KMS-11 (cell line): ENCODE measurements around the gene CYGB.

Experiments
- H2AFZ ChIP-seq: fragments of 200-600 bp; sonication (generic); 2 replicates; pipeline ENCODE4 v1.6.1; 2016; ENCODE audit warnings: antibody characterized with exemption, mixed run types, low read depth
- H3K27ac ChIP-seq: fragments of 200-600 bp; sonication (generic); 2 replicates; pipeline ENCODE4 v1.6.1; 2016; ENCODE audit warnings: mild to moderate bottlenecking, mixed run types
- H3K27me3 ChIP-seq: fragments of 200-600 bp; sonication (generic); 2 replicates; pipeline ENCODE4 v1.6.1; 2017; ENCODE audit warnings: mild to moderate bottlenecking, low read depth, mixed run types, moderate library complexity; ENCODE audit not compliant: insufficient read depth
- H3K36me3 ChIP-seq: fragments of 200-600 bp; sonication (generic); 2 replicates; pipeline ENCODE4 v1.6.1; 2017; ENCODE audit warnings: mild to moderate bottlenecking, mixed run types; ENCODE audit not compliant: insufficient read depth
- H3K4me1 ChIP-seq: fragments of 200-600 bp; sonication (generic); 2 replicates; pipeline ENCODE4 v1.6.1; 2016; ENCODE audit warnings: mild to moderate bottlenecking, low read depth, mixed run types; ENCODE audit not compliant: poor library complexity, severe bottlenecking
- H3K4me2 ChIP-seq: fragments of 200-600 bp; sonication (generic); 2 replicates; pipeline ENCODE4 v1.7.0; 2016; ENCODE audit warnings: mild to moderate bottlenecking, mixed run types
- H3K4me3 ChIP-seq: fragments of 200-600 bp; sonication (generic); IDR thresholded peaks from 2 replicates; pipeline ENCODE4 v1.6.1; 2017; ENCODE audit warnings: low read depth, low read length, mixed read lengths; ENCODE audit not compliant: insufficient read depth
- H3K79me2 ChIP-seq: fragments of 200-600 bp; sonication (generic); 2 replicates; pipeline ENCODE4 v1.6.1; 2016; ENCODE audit warnings: low read depth, mixed run types; ENCODE audit not compliant: insufficient read depth
- H3K9ac ChIP-seq: fragments of 200-600 bp; sonication (generic); 2 replicates; pipeline ENCODE4 v1.6.1; 2016; ENCODE audit warnings: mild to moderate bottlenecking, mixed run types
- H4K20me1 ChIP-seq: fragments of 200-600 bp; sonication (generic); 2 replicates; pipeline ENCODE4 v1.6.1; 2016; ENCODE audit warnings: mild to moderate bottlenecking, mixed run types; ENCODE audit not compliant: insufficient read depth
- TF ChIP-seq, protein P1 (sequence below): fragments of 200-600 bp; sonication (generic); conservative IDR thresholded peaks from 2 replicates; pipeline ENCODE4 v1.6.1; 2017; ENCODE audit warnings: low read depth, mild to moderate bottlenecking, antibody characterized with exemption, low read length, moderate library complexity, mixed read lengths

CYGB gene

DNA sequence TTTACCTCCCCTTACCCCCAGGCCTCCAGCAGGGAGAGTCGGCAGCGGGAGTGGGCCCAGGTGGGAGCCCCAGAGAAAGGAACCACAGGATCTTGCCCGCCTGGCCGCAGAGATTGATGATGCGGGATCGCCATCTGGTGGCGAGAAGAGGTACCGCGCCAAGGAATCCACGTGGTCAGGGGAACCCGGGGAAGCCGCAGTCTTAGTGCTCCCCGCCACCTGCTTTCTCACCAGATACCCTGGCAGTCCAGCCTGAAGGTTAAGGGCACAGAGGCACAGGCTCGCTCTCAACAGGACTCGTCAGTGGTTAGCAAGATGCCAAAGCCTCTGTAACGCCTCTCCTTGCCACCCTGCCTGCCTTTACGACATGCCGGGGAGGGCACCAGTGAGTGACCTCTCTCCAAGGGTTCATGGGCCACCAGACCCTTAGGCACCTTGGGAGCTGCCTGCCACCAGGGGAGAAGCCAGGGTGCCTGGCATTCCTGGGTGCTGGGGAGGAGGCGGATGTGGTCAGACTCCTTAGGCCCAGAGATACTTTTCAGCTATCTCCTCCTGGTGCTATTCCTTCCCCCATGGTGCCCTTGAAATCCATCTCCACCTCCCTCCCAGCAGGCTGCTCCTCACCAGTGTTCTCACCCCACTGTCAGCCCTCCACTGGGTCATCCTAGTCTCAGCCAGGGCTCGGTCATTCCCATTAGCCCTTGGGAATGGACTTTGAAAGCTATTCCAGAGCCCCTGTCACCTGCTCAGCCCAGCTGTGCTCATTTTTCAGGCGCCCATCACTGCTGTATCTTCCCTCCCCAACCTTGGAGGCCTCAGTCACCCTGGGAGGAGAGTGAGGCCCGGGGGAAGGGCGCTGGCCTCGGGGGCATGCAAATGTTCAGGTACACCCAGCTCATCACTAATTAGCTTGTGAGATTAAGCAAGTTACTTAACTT lies 30.8 kb downstream of the CYGB start:
- Histone ChIP-seq H3K27ac (no peak overlapping the region), H3K4me3 (no peak overlapping the region), H3K4me2 (peak overlapping the region; percentile 33; the same call in 1 of the 2 replicates)

DNA sequence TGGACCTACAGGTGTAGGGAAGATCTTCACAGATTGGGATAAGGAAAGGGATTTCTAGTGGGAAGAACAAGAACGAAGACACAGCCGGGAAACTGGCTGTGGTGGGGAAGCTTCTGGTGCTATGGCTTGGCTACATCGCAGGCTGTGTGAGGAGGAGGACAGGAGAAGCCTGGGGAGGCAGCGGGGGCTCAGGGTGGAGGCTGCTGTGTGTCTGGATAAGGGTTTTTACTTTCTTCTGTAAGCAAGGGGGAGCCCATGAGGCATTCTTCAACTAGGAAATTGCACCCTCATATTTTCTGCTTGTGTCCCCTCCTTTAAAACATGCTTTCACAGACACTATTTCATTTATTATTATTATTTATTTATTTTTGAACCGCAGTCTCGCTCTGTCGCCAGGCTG lies 33.4 kb downstream of the CYGB start:
- Histone ChIP-seq H3K36me3 (no peaks in the 10 kb centered on the region), H3K4me2 (no peak overlapping the region), H3K27ac (no peak overlapping the region), H3K4me3 (no peak overlapping the region), H2AFZ (no peak overlapping the region), H3K4me1 (peaks cover 40% of the 10 kb centered on the region), H3K27me3 (no peaks in the 10 kb centered on the region; the same call in 1 of the 2 replicates), H3K9ac (no peak overlapping the region), H4K20me1 (no peaks in the 10 kb centered on the region), H3K79me2 (peaks cover 17% of the 10 kb centered on the region; the same call in 1 of the 2 replicates)
- TF ChIP-seq, protein P1, sequence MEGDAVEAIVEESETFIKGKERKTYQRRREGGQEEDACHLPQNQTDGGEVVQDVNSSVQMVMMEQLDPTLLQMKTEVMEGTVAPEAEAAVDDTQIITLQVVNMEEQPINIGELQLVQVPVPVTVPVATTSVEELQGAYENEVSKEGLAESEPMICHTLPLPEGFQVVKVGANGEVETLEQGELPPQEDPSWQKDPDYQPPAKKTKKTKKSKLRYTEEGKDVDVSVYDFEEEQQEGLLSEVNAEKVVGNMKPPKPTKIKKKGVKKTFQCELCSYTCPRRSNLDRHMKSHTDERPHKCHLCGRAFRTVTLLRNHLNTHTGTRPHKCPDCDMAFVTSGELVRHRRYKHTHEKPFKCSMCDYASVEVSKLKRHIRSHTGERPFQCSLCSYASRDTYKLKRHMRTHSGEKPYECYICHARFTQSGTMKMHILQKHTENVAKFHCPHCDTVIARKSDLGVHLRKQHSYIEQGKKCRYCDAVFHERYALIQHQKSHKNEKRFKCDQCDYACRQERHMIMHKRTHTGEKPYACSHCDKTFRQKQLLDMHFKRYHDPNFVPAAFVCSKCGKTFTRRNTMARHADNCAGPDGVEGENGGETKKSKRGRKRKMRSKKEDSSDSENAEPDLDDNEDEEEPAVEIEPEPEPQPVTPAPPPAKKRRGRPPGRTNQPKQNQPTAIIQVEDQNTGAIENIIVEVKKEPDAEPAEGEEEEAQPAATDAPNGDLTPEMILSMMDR = no peak

More for the DNA sequence above, 30.8 kb downstream of the CYGB start:
- Histone ChIP-seq H3K4me1 (peaks cover 30% of the 10 kb centered on the region), H3K9ac (peak overlapping the region; percentile 23; the same call in 1 of the 2 replicates), H3K36me3 (no peaks in the 10 kb centered on the region), H3K27me3 (no peaks in the 10 kb centered on the region; the same call in 1 of the 2 replicates), H4K20me1 (no peaks in the 10 kb centered on the region), H3K79me2 (no peaks in the 10 kb centered on the region), H2AFZ (peak overlapping the region; percentile 97)
- TF ChIP-seq, protein P1 = peak; percentile 97

DNA sequence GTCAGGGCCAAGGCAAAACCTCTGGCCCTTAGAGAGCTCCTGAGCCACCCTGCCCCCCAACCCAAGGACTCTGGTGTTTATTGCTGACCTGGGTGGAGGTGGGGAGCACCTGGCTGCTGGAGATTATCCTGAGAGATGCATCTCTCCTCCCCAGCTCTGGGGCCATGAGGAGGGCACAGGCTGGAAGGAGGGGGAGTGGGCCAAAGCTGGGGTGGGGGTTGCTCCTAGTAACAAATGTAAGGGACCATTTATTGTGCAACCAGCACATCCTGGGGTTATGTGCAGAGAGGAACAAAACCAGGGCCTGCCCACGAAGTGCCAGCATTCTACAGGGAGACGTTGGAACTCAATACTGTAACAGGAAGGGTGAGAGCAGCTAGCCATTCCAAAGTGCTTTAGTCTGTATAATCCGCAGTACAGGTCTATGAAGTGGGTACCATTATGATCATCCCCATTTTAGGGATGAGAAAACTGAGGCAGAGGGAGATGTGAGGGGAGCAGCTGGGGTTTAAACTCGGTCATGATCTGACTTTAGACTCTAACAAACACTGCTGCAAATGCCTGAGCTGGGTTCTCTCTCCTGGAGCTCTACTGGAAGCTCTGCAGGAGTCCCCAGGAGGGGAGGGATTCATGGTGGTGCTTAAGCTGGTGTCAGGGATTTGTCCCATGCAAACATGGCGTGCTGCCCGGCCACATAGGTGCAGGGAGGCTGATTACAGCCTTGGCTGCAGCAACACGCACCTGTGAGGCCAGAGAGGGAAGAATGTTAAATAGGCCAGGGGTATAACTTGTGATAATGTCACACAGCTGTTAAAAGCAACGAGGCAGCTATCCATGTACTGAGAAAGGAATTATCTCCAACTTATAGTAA lies 34.9 kb downstream of the CYGB start:
- H3K36me3 ChIP-seq = no peaks in the 10 kb centered on the region
- no peak overlapping the region for H3K27ac ChIP-seq
- peaks cover 55% of the 10 kb centered on the region for H3K4me1 ChIP-seq
- H3K4me2 ChIP-seq = peak overlapping the region; percentile 47
- TF ChIP-seq, protein P1 = no peak
- H3K27me3 ChIP-seq = no peaks in the 10 kb centered on the region; the same call in 1 of the 2 replicates
- no peaks in the 10 kb centered on the region for H4K20me1 ChIP-seq
- no peak overlapping the region for H3K4me3 ChIP-seq
- H3K79me2 ChIP-seq = peaks cover 31% of the 10 kb centered on the region; the same call in 1 of the 2 replicates
- no peak overlapping the region for H3K9ac ChIP-seq
- peak overlapping the region; percentile 68; the same call in 1 of the 2 replicates for H2AFZ ChIP-seq

DNA sequence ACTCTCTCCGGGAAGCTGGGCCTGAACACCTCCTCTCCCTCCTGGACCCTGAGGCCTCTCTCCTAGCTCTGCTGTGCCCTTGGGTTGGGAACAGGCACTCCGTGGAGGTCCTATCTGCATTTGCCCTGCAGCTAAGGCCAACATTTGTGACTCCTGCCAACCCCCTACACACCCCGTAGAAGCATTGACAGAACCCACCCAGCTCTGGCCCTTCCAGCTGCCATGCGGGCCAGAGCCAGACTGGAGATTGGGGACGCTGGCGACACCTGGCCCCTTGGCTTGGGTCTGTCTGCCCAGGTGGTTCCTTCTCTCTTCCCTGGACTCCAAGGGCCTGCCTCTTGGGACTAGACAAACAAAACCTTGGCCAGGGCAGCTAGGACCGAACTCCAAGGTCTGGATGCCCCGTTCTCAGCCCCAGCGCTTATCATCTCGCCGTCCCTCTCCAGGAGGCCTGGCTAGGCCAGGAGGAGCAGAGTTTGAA lies 35.6 kb downstream of the CYGB start:
- H3K27me3 ChIP-seq = no peaks in the 10 kb centered on the region
- no peak overlapping the region; the same call in 1 of the 2 replicates for H3K9ac ChIP-seq
- H2AFZ ChIP-seq = peak overlapping the region; percentile 68; the same call in 1 of the 2 replicates
- H3K4me1 ChIP-seq = peaks cover 61% of the 10 kb centered on the region
- H4K20me1 ChIP-seq = no peaks in the 10 kb centered on the region
- H3K27ac ChIP-seq = peak overlapping the region; percentile 17; the same call in 1 of the 2 replicates
- TF ChIP-seq, protein P1 = no peak
- H3K79me2 ChIP-seq = peaks cover 38% of the 10 kb centered on the region; the same call in 1 of the 2 replicates
- no peaks in the 10 kb centered on the region for H3K36me3 ChIP-seq
- H3K4me2 ChIP-seq = peak overlapping the region; percentile 47
- no peak overlapping the region for H3K4me3 ChIP-seq
